Esophagus muscularis mucosa (tissue), 4 donors: ENCODE data around the gene SLC8B1.

Experiments used
- CTCF ChIP-seq, 3 experiments: fragments of 200-600 bp in 2 of 3; fragments of 450-650 bp in 1 of 3; sonication (generic) in 2 of 3; IDR thresholded peaks; one replicate each; pipeline ENCODE4 v1.5.1; 2017 to 2019; ENCODE audit warnings: antibody characterized with exemption in 3 of 3, mild to moderate bottlenecking in 2 of 3, moderate library complexity in 1 of 3
- EP300 ChIP-seq: sonication (generic); formaldehyde crosslinking; IDR thresholded peaks from one replicate; pipeline ENCODE4 v1.6.1; 2017; ENCODE audit warnings: antibody characterized with exemption
- POLR2A ChIP-seq: fragments of 450-650 bp; IDR thresholded peaks from one replicate; pipeline ENCODE4 v1.6.1; 2017; ENCODE audit warnings: antibody characterized with exemption, moderate library complexity, mild to moderate bottlenecking, low read depth
- POLR2AphosphoS5 ChIP-seq, 2 donors: sonication (generic); formaldehyde crosslinking; IDR thresholded peaks; one replicate each; pipeline ENCODE4 v1.6.1; 2017; ENCODE audit warnings: antibody characterized with exemption in 2 of 2

- no peak for TF ChIP-seq POLR2A
- TF ChIP-seq CTCF (IDR thresholded peaks at IDR 0.05): no peak
- no peak for TF ChIP-seq POLR2AphosphoS5 (IDR thresholded peaks at IDR 0.05)
- no peak for TF ChIP-seq EP300
Measured at GRCh38 chr12:113373440-113373839, 38.5 kb upstream of the SLC8B1 start.
